SU-DHL-6 (cell line): Measurements from ENCODE around the gene GXYLT2.
"Not testable (repeated sequence)": the region's sequence is repeated elsewhere in the genome, so short reads cannot be mapped to it uniquely, and the experiment has no call there.

Source experiments
- H2AFZ ChIP-seq: fragments of 200-600 bp; sonication (generic); 2 replicates; pipeline ENCODE4 v1.6.1; 2014; ENCODE audit warnings: low read depth, mild to moderate bottlenecking, moderate library complexity, mixed read lengths, antibody characterized with exemption, low read length; ENCODE audit not compliant: severe bottlenecking
- H3F3A ChIP-seq: fragments of 200-600 bp; shearing (Covaris generic); 2 replicates; pipeline ENCODE4 v1.6.0; 2016; ENCODE audit warnings: antibody characterized with exemption, mild to moderate bottlenecking; ENCODE audit not compliant: insufficient read depth
- H3K27ac ChIP-seq: fragments of 200-600 bp; sonication (generic); 2 replicates; pipeline ENCODE4 v1.5.1; 2016; ENCODE audit warnings: low read depth, mild to moderate bottlenecking, low read length, moderate library complexity, mixed read lengths
- H3K27me3 ChIP-seq: fragments of 200-600 bp; sonication (generic), shearing (Covaris generic); 2 replicates; pipeline ENCODE4 v1.6.0; 2014; ENCODE audit warnings: mild to moderate bottlenecking, low read length
- H3K36me3 ChIP-seq: fragments of 200-600 bp; sonication (generic); 2 replicates; pipeline ENCODE4 v1.6.1; 2014; ENCODE audit warnings: mild to moderate bottlenecking, low read length, mixed read lengths
- H3K4me2 ChIP-seq: fragments of 300-600, 200-600 bp; shearing (Covaris generic), sonication (generic); 2 replicates; pipeline ENCODE4 v1.6.0; 2014; ENCODE audit warnings: low read length, low read depth, mild to moderate bottlenecking; ENCODE audit not compliant: poor library complexity, severe bottlenecking
- H3K4me3 ChIP-seq: fragments of 200-600 bp; sonication (generic); 2 replicates; pipeline ENCODE4 v1.5.1; 2014; ENCODE audit warnings: antibody characterized with exemption, low read length, mild to moderate bottlenecking, mixed read lengths; ENCODE audit not compliant: insufficient read depth, poor library complexity, severe bottlenecking
- H3K79me2 ChIP-seq: fragments of 200-600 bp; sonication (generic); 2 replicates; pipeline ENCODE4 v1.6.1; 2014; ENCODE audit warnings: mild to moderate bottlenecking, low read length, moderate library complexity; ENCODE audit not compliant: insufficient read depth
- H3K9ac ChIP-seq: fragments of 200-600 bp; sonication (generic); 2 replicates; pipeline ENCODE4 v1.7.0; 2014; ENCODE audit warnings: mild to moderate bottlenecking, low read length
- H3K9me2 ChIP-seq: fragments of 200-600 bp; sonication (generic); replicated peaks from 2 replicates; pipeline ENCODE4 v1.6.1; 2014; ENCODE audit warnings: low read length; ENCODE audit not compliant: insufficient read depth
- H3K9me3 ChIP-seq: fragments of 200-600 bp; sonication (generic); 2 replicates; pipeline ENCODE4 v1.6.1; 2014; ENCODE audit warnings: low read length, mixed read lengths; ENCODE audit not compliant: insufficient read depth
- H4K20me1 ChIP-seq: fragments of 200-600 bp; sonication (generic); 2 replicates; pipeline ENCODE4 v1.6.1; 2014; ENCODE audit warnings: low read depth, mild to moderate bottlenecking, antibody characterized with exemption, low read length, moderate library complexity, mixed read lengths
- CTCF ChIP-seq: fragments of 200-600 bp; sonication (generic); IDR thresholded peaks from one replicate; pipeline ENCODE4 v1.5.1; 2017; ENCODE audit warnings: antibody characterized with exemption, mild to moderate bottlenecking, low read length, moderate library complexity; ENCODE audit not compliant: insufficient read depth, poor library complexity, severe bottlenecking
- EZH2phosphoT487 ChIP-seq: fragments of 200-600 bp; sonication (generic), shearing (Covaris generic); conservative IDR thresholded peaks from 2 replicates; pipeline ENCODE4 v1.6.1; 2018; ENCODE audit warnings: mild to moderate bottlenecking, antibody characterized with exemption, low read length, moderate library complexity, mixed read lengths

The GXYLT2 gene

GRCh38 chr3:72997421-72997961 is 109.6 kb downstream of the GXYLT2 start:
- H3K79me2 ChIP-seq, result peaks cover 57% of the 10 kb centered on the region

GRCh38 chr3:72998466-72998865 is 110.6 kb downstream of the GXYLT2 start:
- peak overlapping the region; percentile 81 for H3K4me3 ChIP-seq
- H3K4me2 ChIP-seq, result peak overlapping the region; percentile 99
- peak overlapping the region; percentile 75 for H3K9ac ChIP-seq
- peaks cover 67% of the 10 kb centered on the region for H3K79me2 ChIP-seq
- no peak overlapping the region for H3K27ac ChIP-seq
- H3F3A ChIP-seq, result peaks cover 11% of the 10 kb centered on the region; the same call in 1 of the 2 replicates
- no peaks in the 10 kb centered on the region for H3K27me3 ChIP-seq
- no peak overlapping the region for H2AFZ ChIP-seq
- TF ChIP-seq EZH2phosphoT487 (no peak), CTCF (no peak)
- peaks cover 36% of the 10 kb centered on the region for H4K20me1 ChIP-seq
- no peaks in the 10 kb centered on the region for H3K9me2 ChIP-seq
- H3K9me3 ChIP-seq, result no peaks in the 10 kb centered on the region
- peaks cover 33% of the 10 kb centered on the region for H3K36me3 ChIP-seq

More at GRCh38 chr3:72997421-72997961, 109.6 kb downstream of the GXYLT2 start:
- Histone ChIP-seq H3K27ac (peak overlapping the region; percentile 69), H3K9me2 (no peaks in the 10 kb centered on the region), H3K9me3 (no peaks in the 10 kb centered on the region), H3F3A (peaks cover 11% of the 10 kb centered on the region; the same call in 1 of the 2 replicates), H4K20me1 (peaks cover 36% of the 10 kb centered on the region), H3K36me3 (peaks cover 33% of the 10 kb centered on the region), H3K27me3 (no peaks in the 10 kb centered on the region), H3K4me3 (peak overlapping the region; percentile 81), H3K9ac (peak overlapping the region; percentile 75), H3K4me2 (peak overlapping the region; percentile 99), H2AFZ (peak overlapping the region; percentile 72)
- TF ChIP-seq EZH2phosphoT487, result no peak
- peak; percentile 42 for TF ChIP-seq CTCF

DNA sequence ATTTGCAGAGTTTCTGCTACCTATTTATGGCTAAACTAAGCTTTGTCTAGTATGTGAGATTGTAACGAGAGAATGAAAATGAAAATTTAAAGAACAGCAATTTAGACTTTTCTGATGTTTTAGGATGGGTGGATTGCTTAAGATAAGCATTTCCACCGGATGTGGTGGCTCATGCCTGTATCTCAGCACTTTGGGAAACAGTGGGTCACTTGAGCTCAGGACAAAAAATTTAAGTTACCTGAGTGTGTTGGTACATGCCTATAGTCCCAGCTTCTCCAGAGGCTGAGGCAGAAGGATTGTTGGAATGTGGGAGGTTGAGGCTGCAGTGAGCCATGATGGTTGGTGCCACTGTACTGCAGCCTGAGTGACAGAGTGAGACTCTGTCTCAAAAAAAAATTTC is 112.1 kb downstream of the GXYLT2 start:
- Histone ChIP-seq H2AFZ (no peak overlapping the region), H3K4me3 (peak overlapping the region; percentile 81), H3K4me2 (peak overlapping the region; percentile 99), H3F3A (peaks cover 11% of the 10 kb centered on the region; the same call in 1 of the 2 replicates), H3K36me3 (peaks cover 33% of the 10 kb centered on the region), H3K9me3 (no peaks in the 10 kb centered on the region), H3K27me3 (no peaks in the 10 kb centered on the region), H3K27ac (no peak overlapping the region), H3K9ac (peak overlapping the region; percentile 75; the same call in 1 of the 2 replicates), H4K20me1 (peaks cover 42% of the 10 kb centered on the region), H3K79me2 (peaks cover 82% of the 10 kb centered on the region), H3K9me2 (no peaks in the 10 kb centered on the region)
- TF ChIP-seq CTCF (no peak), EZH2phosphoT487 (no peak)

DNA sequence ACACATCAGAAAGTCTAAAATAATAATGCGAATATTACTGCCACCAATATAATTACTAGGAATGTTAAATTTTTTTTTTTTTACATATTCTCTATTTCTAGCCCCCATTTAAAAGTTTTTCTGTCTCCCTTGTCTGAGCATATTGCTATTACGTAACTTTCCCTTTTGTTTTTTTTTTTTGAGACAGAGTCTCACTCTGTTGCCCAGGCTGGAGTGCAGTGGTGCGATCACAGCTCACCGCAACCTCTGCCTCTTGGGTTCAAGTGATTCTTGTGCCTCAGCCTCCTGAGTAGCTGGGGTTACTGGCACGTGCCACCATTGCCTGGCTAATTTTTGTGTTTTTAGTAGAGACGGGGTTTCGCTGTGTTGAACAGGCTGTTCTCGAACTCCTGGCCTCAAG is 115.2 kb downstream of the GXYLT2 start:
- H3K27me3 ChIP-seq, H3K4me2 ChIP-seq, H3K4me3 ChIP-seq, H3K9me2 ChIP-seq, H3K9ac ChIP-seq, H3F3A ChIP-seq, H2AFZ ChIP-seq, H3K9me3 ChIP-seq, H3K27ac ChIP-seq: not testable (repeated sequence)
- peaks cover 43% of the 10 kb centered on the region for H3K36me3 ChIP-seq
- peaks cover 100% of the 10 kb centered on the region for H3K79me2 ChIP-seq
- H4K20me1 ChIP-seq, result peaks cover 60% of the 10 kb centered on the region
